HG03039 (cell line): ENCODE measurements around the gene MSL3.

Experiments used
- ATAC-seq: cut with Tn5 transposase; IDR thresholded peaks from one replicate; pipeline ENCODE4 v1.9.1; 2021; ENCODE audit warnings: mild to moderate bottlenecking, moderate library complexity; ENCODE audit not compliant: unreplicated experiment

MSL3 gene

GRCh38 chrX:11757719-11758399 is at the start of gene MSL3:
Gene MSL3 (plus strand): TSS chrX:11758237. CDS start chrX:11758264, 27 bp downstream.
- peak; percentile 36 for ATAC-seq

GRCh38 chrX:11722304-11722703 is 35.7 kb upstream of the MSL3 start:
- ATAC-seq: no peak

- ATAC-seq: no peak
Measured at GRCh38 chrX:11724122-11725017, 33.7 kb upstream of the MSL3 start.

GRCh38 chrX:11725631-11726442 is 32.2 kb upstream of the MSL3 start:
- ATAC-seq: no peak

- ATAC-seq: no peak
Measured at GRCh38 chrX:11728556-11728955, 29.5 kb upstream of the MSL3 start.

GRCh38 chrX:11733614-11734013 is 24.4 kb upstream of the MSL3 start:
- no peak for ATAC-seq

- ATAC-seq: peak; percentile 55
Measured at GRCh38 chrX:11739776-11740175, 18.3 kb upstream of the MSL3 start.

GRCh38 chrX:11740794-11741193 is 17.2 kb upstream of the MSL3 start:
- no peak for ATAC-seq

- ATAC-seq: no peak
Measured at GRCh38 chrX:11741574-11741973, 16.5 kb upstream of the MSL3 start.

GRCh38 chrX:11745881-11746280 is 12.2 kb upstream of the MSL3 start:
- ATAC-seq: no peak

- no peak for ATAC-seq
Measured at GRCh38 chrX:11750046-11750445, 8.0 kb upstream of the MSL3 start.

GRCh38 chrX:11750694-11751093 is 7.3 kb upstream of the MSL3 start:
- ATAC-seq: no peak

GRCh38 chrX:11751261-11751660 is 6.8 kb upstream of the MSL3 start:
- no peak for ATAC-seq

- no peak for ATAC-seq
Measured at GRCh38 chrX:11753668-11754067, 4.4 kb upstream of the MSL3 start.

GRCh38 chrX:11754958-11755645 is 2.9 kb upstream of the MSL3 start:
- no peak for ATAC-seq

- no peak for ATAC-seq
Measured at GRCh38 chrX:11755724-11756123, 2.3 kb upstream of the MSL3 start.

GRCh38 chrX:11756354-11757318 is 1.4 kb upstream of the MSL3 start:
- ATAC-seq: no peak

GRCh38 chrX:11757397-11757718 is 679 bp upstream of the MSL3 start:
- no peak for ATAC-seq

- peak; percentile 43 for ATAC-seq
Measured at GRCh38 chrX:11758400-11759171, 549 bp downstream of the MSL3 start.
